Thyroid gland (tissue), 4 donors: ENCODE measurements around the gene MYO10.
"Not testable (repeated sequence)": the region's sequence is repeated elsewhere in the genome, so short reads cannot be mapped to it uniquely, and the experiment has no call there.

Experiments
- POLR2A ChIP-seq, 2 donors: fragments of 450-650 bp; IDR thresholded peaks; one replicate each; pipeline ENCODE4 v1.6.1; 2017; ENCODE audit warnings: antibody characterized with exemption in 2 of 2, mild to moderate bottlenecking in 2 of 2, moderate library complexity in 1 of 2
- TF ChIP-seq, protein P1 (sequence below), 6 experiments: fragments of 200-600 bp in 3 of 6; fragments of 450-650 bp in 3 of 6; sonication (generic) in 3 of 6; IDR thresholded peaks; one replicate each; pipeline ENCODE4 v1.5.1; 2016 to 2019; ENCODE audit warnings: antibody characterized with exemption in 6 of 6, mild to moderate bottlenecking in 2 of 6, inconsistent platforms in 1 of 6, moderate library complexity in 1 of 6

DNA sequence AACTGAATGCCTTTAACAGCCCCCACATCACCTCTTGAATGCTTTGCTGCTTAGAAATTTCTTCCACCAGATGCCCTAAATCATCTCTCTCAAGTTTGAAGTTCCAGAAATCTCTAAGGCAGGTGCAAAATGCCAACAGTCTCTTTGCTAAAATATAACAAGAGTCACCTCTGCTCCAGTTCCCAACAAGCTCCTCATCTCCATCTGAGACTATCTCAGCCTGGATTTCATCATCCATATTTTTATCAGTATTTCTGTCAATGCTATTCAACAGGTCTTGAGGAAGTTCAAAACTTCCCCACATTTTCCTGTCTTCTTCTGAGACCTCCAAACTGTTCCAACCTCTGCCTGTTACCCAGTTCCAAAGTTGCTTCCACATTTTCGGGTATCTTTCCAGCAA lies 61.7 kb downstream of the MYO10 start:
- TF ChIP-seq POLR2A (IDR thresholded peaks at IDR 0.05), result not testable (repeated sequence)
- TF ChIP-seq, protein P1, sequence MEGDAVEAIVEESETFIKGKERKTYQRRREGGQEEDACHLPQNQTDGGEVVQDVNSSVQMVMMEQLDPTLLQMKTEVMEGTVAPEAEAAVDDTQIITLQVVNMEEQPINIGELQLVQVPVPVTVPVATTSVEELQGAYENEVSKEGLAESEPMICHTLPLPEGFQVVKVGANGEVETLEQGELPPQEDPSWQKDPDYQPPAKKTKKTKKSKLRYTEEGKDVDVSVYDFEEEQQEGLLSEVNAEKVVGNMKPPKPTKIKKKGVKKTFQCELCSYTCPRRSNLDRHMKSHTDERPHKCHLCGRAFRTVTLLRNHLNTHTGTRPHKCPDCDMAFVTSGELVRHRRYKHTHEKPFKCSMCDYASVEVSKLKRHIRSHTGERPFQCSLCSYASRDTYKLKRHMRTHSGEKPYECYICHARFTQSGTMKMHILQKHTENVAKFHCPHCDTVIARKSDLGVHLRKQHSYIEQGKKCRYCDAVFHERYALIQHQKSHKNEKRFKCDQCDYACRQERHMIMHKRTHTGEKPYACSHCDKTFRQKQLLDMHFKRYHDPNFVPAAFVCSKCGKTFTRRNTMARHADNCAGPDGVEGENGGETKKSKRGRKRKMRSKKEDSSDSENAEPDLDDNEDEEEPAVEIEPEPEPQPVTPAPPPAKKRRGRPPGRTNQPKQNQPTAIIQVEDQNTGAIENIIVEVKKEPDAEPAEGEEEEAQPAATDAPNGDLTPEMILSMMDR (IDR thresholded peaks at IDR 0.05), result not testable (repeated sequence)
